GM19239 (cell line): ENCODE results near the gene CORO1C.
"Not testable (repeated sequence)": the region's sequence is repeated elsewhere in the genome, so short reads cannot be mapped to it uniquely, and the experiment has no call there.

ENCODE experiments used
- DNase-seq: peaks from one replicate; pipeline ENCODE4 v3.0.0; 2011; ENCODE audit warnings: low spot score; ENCODE audit not compliant: insufficient read length
- FAIRE-seq: peaks from 2 replicates; lab custom pipeline; 2011; peaks lifted over from hg19 to GRCh38; lab: Jason Lieb, UNC

CORO1C gene

DNA sequence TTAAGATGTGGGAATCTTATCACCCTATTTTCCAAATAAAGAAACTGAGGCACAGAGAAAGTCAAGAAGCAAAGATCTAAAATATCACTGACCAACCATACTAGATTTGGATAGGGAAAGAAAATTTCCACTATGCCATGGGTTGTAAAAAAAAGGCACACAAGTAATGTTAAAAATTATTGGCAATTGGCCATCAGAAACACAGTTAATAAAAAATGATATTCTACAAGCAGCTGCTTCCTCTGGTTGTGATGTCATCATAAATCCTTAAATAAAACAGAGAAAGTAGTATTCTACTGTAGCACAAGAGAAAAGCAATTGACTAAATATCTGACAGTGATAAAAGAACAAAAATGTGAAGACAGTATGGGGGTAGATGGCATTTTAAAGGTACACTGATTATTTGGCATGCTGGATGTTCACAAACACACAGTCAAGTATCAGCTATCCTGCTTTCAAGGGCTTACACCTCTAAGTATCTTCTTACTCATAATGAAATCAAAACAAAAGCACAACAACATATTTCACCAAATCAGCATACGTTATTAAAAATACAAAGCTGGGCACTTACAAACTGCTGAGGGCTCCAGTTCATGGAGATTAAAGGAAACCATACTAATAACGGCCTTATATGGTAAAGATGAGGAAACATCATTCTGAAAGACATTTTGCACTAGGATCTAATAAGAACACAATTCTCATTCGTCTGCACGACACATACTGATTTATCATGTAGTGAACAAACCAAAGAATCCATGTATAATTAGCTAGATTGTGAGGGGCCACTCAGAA lies 45.7 kb downstream of the CORO1C start:
- DNase-seq (no peak), FAIRE-seq (no peak)

DNA sequence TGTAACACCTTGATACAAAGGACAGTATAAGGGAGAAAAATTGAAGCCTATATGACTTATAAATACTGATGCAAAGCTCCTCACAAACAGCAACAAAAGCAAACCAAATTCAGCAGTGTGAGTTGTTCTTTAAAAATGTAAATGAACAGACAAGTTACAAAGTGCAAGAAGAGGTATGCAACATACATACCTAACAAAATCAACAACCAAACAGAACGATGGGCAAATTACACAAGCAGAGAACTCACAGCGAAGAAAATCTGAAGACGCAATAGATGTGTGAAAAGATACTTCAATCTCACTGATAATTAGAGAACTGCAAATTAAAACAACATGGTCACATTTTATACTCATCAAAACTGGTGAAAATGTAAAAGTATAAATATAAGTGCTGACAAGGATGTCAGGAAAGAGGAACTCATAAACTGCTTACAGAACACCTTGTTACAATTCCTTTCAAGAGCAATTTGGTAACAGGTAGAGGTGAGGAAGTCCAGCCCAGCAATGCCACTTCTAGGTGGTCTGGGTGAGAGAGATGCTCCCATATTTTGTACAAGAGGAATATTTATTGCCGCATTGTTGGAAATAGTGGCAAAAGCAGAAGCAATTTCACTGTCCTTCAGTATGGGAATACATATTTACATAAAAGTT lies 47.3 kb downstream of the CORO1C start:
- DNase-seq (no peak), FAIRE-seq (no peak)

DNA sequence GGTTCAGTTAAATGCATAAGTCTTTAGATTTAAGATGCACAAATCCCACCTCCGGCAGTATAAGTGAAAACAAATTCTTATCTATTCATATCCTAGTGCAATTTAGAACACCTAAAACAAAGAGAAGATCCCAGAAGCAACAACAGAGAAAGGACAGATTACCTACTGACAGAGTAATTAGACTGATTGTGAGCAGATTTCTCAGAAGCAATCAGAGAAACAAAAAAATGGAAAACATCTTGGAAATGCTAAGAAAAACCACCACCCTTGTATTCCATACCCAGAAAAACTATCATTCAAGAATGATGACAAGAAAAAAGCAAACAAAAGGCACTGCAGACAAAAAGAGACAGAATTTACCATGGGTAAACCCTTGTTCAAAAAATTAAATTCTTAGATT lies 50.0 kb downstream of the CORO1C start:
- DNase-seq (no peak), FAIRE-seq (no peak)

DNA sequence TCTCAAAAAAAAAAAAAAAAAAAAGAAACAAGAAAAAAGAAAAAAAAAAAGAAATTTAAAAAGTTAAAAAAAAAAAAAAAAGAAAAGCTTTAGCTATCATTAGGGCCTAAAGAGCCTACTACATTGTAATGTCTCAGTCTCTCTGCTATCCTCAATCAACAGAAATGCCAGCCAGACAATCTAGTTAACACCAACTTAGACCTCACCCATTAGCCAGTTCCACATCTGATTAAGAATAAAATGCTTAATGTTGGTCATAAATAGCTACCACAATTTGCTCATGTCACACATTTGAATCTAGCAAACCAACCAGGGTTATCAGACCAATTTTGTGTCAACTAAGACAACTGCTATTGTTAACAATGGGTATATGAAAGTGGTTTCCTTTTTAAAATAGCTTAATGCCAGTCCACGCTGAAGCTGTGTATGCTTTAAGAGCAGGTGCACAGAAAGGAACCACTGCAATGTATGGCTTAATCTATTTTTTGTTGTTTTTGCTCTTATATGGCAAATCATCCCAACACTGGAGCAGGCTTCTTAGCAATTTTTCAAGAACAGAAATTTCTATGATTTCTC lies 52.1 kb downstream of the CORO1C start:
- DNase-seq (no peak), FAIRE-seq (no peak)

DNA sequence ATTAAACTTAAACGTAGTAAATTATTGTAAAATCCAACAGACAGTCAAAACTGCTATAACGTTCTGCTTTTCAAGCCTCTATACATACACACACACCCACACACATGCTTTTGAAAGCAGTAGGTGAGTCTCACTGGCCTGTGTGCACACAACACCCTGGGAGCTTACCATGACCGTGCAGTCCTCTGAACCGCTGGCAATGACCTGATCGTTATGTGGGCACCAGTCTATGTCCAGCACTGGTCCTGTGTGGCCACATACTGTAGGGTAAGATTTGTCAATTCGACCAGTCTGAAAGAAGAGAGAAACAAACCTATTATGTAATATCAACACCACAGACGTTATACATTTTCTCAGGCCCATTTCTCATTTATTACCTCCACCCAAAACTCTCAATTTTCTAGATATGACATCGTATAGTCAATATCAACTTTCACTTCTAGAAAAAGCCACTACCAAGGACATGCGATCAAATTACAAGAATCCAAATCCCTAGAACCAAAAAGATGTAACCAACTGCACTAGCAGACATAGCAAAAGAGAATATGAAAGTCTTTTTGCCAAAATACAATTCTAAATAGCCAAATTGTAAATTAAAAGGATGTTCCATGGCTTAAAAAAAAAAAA lies 53.1 kb downstream of the CORO1C start:
- FAIRE-seq = no peak
- no peak for DNase-seq

DNA sequence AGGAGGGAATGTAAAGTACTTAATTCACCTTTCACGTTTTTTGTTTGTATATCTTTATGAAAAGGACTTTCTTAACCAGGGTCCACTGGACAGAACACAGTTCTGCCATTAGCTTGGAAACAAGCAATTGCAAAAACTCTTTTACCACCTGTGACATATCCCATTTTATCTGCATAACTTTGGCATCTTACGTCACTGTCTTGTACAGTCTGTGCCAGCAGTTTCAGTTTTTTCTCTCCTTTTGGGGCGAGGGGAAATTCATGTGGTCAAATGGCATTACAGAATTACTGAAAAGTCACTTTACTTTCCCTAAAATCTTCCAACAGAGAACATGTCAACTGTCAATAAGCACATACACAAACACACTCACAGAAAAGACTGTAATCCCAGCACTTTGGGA lies 53.9 kb downstream of the CORO1C start:
- no peak for FAIRE-seq
- DNase-seq = no peak

DNA sequence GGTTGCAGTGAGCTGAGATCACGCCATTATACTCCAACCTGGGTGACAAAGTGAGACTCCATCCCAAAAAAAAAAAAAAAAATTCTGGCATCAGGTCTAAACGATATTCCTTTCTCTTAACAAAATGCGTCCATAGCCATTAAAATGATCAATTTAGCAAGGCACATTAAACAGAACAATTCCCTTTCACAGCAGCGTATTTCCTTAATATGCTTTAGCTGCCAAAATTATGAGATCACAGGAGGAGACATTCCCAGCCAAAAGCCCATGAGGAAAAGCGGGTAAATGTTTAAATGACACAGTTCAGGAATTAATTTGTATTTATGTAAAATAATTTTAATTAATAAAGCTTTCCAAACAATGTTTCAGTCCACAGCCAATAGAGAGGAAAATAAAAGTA lies 54.6 kb downstream of the CORO1C start:
- no peak for FAIRE-seq
- no peak for DNase-seq

DNA sequence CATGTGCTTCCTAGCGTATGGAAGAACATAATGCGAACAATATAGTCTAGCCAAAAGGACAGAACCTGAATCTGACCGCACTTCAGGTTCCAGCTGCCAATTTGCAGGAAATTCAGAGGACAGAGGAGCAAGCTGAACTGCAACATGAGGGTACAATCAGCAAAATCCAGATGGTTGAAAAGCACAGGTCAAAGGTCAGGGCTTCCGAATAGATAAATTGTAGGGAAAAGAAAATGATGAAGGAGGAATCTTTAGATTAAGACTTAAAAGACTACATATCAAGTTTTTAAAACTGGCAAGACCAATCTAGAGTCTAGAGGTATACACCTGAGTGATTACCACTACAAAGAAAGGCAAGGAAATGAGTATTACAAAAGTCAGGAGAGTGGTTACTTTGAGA lies 55.5 kb downstream of the CORO1C start:
- DNase-seq = no peak
- no peak for FAIRE-seq

DNA sequence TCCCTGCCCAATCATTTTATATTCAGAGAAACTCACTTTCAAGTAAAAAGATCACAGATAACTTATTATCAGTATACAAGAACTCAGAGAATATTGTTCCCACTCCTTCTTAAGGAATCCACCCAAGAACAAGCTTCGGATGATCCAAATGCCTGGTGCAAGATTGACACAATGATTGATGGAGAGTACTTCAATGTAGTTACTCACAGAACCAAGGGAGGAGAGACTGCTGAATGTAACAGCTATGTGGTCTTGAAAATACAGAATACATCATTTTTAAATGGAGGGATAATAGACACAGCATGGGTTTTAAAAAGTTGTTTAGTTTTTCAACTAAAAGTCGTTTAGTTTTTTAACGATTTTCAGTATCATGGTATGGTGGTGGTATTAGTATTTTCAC lies 59.3 kb downstream of the CORO1C start:
- FAIRE-seq = no peak

DNA sequence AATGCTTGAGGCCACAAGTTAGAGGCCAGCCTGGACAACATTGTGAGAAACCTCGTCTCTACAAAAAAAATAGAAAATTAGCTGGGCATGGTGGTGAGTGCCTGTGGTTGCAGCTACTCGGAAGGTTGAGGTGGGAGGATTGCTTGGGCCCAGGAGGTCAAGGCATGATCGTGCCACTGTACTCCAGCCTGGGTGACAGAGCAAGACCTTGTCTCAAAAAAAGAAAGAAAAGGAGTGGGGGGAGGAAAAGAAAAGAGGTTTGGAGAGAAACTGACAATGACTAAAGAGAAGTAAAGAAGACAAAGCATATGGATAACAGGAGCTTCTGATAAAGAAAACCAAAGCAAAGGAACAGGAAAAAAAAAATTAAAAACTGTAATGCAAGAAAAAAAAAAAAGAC lies 60.2 kb downstream of the CORO1C start:
- no peak for FAIRE-seq
- DNase-seq = no peak

More for the DNA sequence above, 59.3 kb downstream of the CORO1C start:
- DNase-seq = no peak

DNA sequence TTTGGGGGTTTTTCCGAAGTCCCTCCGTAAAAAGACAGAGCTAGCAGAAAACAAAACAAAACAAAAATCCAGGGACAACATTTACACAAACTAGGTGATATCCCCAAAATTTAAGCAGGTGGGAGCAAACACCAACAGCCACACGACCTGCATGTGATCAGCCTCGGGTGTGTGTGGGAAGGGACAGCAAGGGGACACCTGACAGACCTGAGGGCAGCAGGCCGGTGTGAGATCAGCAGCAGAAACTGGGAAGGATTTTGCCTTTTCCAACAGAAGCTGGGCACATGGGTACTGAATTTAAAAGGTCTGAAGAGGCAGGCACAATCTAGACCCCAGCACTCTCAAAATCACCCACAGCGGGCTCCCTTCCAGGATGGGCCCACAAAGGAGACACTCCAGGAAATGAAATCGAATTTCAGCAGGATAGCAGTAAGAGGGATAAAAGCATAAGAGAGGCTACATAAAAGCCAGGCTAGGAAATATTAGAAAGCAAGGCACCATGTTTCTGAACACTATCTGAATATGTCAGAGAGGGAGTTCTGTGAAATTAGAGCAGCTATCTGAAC lies 61.2 kb downstream of the CORO1C start:
- FAIRE-seq (no peak), DNase-seq (no peak)

DNA sequence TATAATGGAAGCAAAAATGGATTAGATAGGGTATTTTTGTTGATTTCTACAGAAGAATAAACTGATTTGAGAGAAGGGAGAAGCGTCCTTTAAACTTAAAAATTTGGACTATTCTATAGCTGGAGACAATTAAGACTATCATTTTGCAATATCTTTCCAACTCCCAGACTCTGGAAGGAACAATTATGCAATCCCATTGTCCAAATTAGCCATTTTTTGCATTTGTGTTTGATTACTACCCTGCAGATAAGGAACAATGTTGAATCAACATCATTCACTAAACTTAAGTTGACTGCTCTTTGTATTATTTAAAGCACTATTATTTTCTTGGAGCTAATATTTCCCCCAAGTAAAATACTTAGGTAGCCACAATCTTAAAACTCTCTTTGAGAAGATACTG lies 62.8 kb downstream of the CORO1C start:
- FAIRE-seq = no peak
- no peak for DNase-seq

DNA sequence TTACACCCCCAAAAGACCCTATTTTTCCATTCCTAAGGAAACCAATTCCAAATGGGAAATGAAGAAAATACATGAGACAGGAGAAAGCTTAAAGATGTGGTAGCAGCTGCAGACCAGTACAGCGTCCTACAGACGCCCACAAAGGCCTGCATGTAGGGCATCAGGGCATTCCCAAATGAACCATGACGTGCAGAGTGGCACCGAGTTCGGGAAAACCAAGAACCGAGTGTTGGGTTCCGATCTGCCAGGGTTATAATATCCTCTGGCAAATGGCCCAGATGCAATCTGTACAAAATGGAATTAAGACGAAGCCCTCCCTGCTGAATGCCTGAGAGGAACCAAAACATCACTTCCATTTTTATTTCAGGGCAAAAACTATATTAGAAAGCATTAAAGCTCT lies 63.3 kb downstream of the CORO1C start:
- no peak for FAIRE-seq

DNA sequence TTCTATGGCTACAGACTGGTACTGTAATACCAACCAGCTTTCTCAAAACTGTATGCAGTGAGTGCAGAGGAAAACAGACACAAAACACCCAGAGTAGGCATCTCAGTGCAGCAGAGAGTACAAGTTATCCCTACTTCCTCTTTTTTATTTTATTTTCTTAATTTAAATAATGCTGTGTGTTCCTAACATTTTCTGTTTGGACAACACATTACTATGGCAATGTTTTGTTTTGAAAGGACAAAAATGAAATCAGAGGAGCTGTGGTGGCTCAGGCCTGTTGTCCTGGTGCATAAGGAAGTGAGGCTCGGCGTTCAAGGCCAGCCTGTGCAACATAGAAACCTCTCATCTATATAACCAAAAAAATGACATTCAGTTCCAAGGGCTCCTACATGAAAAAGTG lies 64.0 kb downstream of the CORO1C start:
- FAIRE-seq = no peak
- no peak for DNase-seq

More for the DNA sequence above, 63.3 kb downstream of the CORO1C start:
- no peak for DNase-seq

DNA sequence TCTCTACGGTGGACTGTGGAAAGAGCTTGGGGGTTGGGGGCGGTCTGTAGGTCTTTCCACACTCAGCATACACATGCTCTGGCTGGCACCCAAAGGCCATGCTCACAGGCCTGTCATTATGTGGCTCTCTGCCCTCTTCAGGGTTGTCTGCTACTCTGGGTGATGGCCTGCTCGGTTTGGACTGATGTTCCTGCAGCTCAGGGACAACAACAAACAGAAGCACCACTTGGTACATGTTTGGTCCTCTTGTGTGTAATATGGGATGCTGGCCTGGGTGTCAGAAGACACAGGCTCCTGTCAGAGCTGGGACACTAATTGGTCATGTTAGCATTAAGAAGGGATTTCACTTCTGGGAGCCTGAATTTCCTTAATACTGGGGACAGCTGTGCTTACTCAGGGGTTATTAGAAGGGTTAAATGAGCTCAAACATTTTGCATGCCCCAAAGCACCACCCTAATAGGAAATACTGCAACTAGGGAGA lies 64.9 kb downstream of the CORO1C start:
- DNase-seq (no peak), FAIRE-seq (no peak)

DNA sequence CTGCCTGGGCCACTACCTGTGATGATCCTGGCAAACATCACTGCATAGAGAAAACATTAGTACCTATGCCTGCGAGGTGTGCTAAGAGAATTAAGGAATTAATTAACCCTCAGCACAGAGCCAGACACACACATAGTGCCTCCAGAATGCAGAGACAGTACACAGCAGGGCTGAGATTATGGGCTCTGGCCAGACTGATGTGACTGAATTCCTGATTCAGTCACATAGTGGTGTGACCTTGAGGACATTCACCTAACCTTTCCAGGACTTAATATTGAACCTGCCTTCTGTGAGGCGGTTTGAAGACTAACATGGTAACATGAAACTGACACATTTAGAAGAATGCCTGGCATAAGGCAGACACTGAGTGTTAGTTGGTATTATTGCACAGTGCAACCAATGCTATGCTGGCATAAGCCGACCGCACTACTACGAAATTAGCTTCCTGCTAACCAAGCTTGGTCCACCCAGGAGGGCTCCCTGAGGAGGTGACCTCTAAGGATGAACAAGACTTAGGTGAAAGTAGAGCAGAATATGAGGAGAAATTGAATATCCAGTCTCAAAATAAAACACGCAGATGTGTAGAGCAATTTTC lies 65.6 kb downstream of the CORO1C start:
- DNase-seq = no peak
- FAIRE-seq = peak; percentile 67

DNA sequence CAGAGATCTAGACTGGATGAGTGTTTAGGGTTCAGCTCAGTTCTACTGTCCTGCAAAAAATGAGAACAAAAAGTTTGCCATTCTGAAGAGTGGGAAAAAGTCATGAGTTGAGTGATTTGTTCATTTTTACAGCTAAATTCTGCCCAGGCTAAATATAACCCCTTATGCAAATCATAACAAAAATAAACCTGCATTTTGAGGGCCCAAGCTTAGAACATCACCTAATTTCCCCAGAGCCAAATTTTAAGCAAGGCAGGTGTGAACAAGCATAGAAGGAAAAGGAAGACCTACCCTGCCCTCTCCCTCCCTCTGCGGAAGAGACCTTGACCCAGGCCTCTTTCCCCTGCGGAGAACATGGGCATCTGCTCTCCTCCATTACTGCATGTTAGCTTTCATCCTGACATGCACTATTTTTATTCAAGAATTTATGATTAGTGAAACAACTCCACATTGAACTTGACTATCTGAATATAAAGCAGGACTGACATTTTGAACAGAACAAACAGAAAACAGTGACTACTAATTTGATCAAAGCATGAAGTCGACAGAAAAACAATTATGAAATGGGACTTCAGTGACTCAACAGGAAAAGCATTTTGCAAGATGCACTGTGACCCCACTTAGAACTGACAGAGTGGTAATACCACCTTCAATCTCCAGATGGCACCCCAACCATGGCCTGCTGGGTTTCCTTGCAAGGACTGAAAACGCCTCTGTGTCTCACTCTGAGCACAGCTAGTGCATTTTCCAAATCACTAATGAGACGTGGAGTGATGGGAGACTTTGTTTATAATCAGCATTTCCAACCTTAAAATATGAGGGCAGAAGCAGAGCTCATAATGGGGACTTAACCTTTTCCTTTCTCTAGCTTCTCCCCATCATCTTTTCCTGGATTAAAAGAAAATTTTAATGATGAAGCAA lies 66.7 kb downstream of the CORO1C start:
- FAIRE-seq (peak; percentile 88), DNase-seq (peak; percentile 62)

DNA sequence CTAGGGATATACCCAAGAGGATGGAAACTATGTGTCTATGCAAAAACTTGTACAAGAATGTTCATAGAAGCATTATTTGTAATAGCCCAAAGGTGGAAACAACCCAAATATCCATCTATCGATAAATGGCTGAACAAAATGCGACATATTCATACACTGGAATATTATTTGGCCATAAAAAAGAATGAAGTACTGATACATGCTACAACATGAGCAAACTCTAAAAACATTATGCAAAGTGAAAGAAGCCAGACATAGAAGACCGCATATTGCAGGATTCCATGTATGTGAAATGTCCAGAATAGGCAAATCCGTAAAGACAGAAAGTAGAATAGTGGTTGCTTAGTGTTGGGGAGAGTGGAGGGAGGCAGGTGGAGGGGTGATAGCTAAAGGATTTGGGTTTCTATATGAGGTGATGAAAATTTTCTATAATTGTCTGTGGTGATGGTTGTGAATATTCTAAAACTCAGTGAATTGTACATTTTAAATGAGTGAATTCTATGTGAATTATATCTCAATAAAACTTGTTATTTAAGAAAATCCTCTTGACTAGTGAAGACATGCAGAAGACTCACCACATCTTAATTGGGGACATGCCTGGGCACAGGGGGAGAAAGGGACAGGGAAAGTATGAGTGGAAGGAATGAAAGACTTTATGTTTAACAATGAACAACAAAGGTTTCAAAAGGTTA lies 67.8 kb downstream of the CORO1C start:
- FAIRE-seq = peak; percentile 44
- no peak for DNase-seq

DNA sequence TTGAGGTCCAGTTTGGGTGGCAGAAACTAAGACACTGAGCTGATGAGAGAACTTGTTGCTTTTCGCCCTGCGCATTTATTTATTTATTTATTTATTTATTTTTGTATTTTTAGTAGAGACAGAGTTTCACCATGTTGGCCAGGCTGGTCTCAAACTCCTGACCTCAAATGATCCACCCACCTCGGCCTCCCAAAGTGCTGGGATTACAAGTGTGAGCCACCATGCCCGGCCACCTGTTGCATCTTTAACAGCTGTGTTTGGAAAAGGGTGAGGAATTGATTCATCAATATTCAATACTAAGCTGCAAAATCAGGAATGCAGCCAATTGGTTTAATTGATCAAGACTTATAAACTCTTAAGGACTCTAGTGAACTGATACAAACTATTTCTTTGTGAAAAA lies 73.2 kb downstream of the CORO1C start:
- not testable (repeated sequence) for DNase-seq, FAIRE-seq
